Measurements from ENCODE around the gene ZNF710. TPM values are rescaled to one million over a fixed set of nuclear protein-coding genes. Genes with fewer than 3 reads are reported as not detected.
"Not testable (repeated sequence)": the region's sequence is repeated elsewhere in the genome, so short reads cannot be mapped to it uniquely, and the experiment has no call there.

Gene ZNF710
- 10 to 100 TPM; 21.1 to 62.1 TPM for polyA plus RNA-seq

- 0 to 2% methylated on average over 13 to 40 of the region's 42 CpGs for WGBS, 2 donors
- peaks cover 2 to 18% of the 10 kb centered on the region in 2 donors for H3K4me1 ChIP-seq (ENCODE audit: control insufficient read depth in 2 of 2, insufficient read depth in 2 of 2, low read length in 1 of 2)
Observed at GRCh38 chr15:90001062-90001682, at the start of gene ZNF710. Gene ZNF710, plus strand, starts transcription at chr15:90001324. Its CDS starts 65,814 bp downstream, at chr15:90067138.

DNA sequence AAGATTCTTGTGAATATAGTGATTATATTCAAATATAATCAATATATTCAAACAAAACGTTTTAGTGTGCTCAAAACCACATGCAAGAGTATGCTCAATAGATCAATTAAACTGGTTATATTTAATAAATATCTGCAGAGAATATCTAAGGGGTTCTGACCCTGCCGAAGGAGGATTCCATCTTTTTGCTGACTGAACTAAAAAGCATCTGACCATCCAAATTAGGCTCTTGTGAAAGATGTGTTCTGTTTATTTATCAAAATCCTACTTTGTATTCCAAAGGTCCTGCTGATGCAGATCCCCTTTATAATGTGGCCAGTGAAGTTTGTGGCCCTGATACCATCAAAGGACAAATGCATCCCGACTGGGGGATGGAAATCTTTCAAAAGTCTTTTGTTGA, 46.6 kb upstream of the ZNF710 start:
- H3K4me1 ChIP-seq (ENCODE audit: control insufficient read depth in 2 of 2, insufficient read depth in 2 of 2, low read length in 1 of 2) = peaks cover 0 to 12% of the 10 kb centered on the region in 2 donors
- H3K27me3 ChIP-seq (ENCODE audit: control insufficient read depth in 1 of 2, insufficient read depth in 2 of 2, low read length in 2 of 2) = no peaks in the 10 kb centered on the region
- WGBS, 2 donors = 57 to 60% methylated on average over 3 of the region's 3 CpGs
- no peak overlapping the region for H3K27ac ChIP-seq (ENCODE audit: low read depth in 2 of 2, low read length in 1 of 2)
- H3K36me3 ChIP-seq (ENCODE audit: control insufficient read depth in 2 of 2, insufficient read depth in 2 of 2, low read length in 1 of 2) = no peaks in the 10 kb centered on the region
- H3K4me3 ChIP-seq (ENCODE audit: low read depth in 1 of 2, low read length in 2 of 2) = no peak overlapping the region
- peaks cover 0 to 2% of the 10 kb centered on the region in 2 donors for H3K9me3 ChIP-seq (ENCODE audit: control insufficient read depth in 2 of 2, insufficient read depth in 1 of 2, low read depth in 1 of 2, low read length in 1 of 2)

More at GRCh38 chr15:90001062-90001682, at the start of gene ZNF710:
- Histone ChIP-seq H3K27ac (ENCODE audit: low read depth in 2 of 2, low read length in 1 of 2) (peak within 1 kb of the TSS; percentile 94), H3K27me3 (ENCODE audit: control insufficient read depth in 1 of 2, insufficient read depth in 2 of 2, low read length in 2 of 2) (no peaks in the 10 kb centered on the region), H3K4me3 (ENCODE audit: low read depth in 1 of 2, low read length in 2 of 2) (peak within 1 kb of the TSS; percentile 73 to 96), H3K36me3 (ENCODE audit: control insufficient read depth in 2 of 2, insufficient read depth in 2 of 2, low read length in 1 of 2) (peaks cover 0 to 2% of the 10 kb centered on the region in 2 donors), H3K9me3 (ENCODE audit: control insufficient read depth in 2 of 2, insufficient read depth in 1 of 2, low read depth in 1 of 2, low read length in 1 of 2) (no peaks in the 10 kb centered on the region)

- peaks cover 0 to 12% of the 10 kb centered on the region in 2 donors for H3K4me1 ChIP-seq (ENCODE audit: control insufficient read depth in 2 of 2, insufficient read depth in 2 of 2, low read length in 1 of 2)
- H3K4me3 ChIP-seq (ENCODE audit: low read depth in 1 of 2, low read length in 2 of 2); H3K27me3 ChIP-seq (ENCODE audit: control insufficient read depth in 1 of 2, insufficient read depth in 2 of 2, low read length in 2 of 2); H3K9me3 ChIP-seq (ENCODE audit: control insufficient read depth in 2 of 2, insufficient read depth in 1 of 2, low read depth in 1 of 2, low read length in 1 of 2); H3K27ac ChIP-seq (ENCODE audit: low read depth in 2 of 2, low read length in 1 of 2); H3K36me3 ChIP-seq (ENCODE audit: control insufficient read depth in 2 of 2, insufficient read depth in 2 of 2, low read length in 1 of 2): not testable (repeated sequence)
- WGBS, 2 donors = 91 to 97% methylated on average over 13 of the region's 13 CpGs
Observed at GRCh38 chr15:89955449-89955998, 45.6 kb upstream of the ZNF710 start.

DNA sequence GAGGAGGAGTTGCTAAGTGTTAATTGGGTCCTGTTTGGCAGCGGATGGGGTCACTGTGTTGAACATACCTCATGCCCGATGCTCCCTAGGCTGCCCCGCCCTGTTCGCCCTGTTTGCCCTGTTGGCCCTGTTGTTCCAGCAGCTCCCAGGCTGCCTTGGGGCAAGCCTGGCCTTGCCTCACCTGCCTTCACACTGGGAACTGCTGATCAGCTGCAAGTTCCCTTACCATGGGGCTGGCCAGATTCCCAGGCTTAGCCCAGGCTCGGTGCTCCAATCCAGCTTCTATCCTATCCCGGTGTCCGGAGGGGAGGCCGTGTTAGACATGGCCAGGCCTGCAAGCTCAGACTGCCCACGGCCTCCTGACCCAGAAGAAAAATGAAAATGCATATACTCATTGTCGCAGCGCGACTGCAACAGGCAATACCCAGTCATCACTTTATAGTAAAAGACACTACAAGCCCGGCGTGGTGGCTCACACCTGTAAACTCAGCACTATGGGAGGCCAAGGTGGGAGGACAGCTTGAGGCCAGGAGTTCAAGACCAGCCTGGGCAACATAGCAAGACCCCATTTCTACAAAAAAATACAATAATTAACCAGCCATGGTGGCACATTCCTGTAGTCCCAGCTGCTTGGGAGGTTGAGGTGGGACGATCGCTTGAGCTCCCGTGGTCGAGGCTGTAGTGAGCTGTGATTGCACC, 42.9 kb upstream of the ZNF710 start:
- no peak overlapping the region for H3K4me3 ChIP-seq (ENCODE audit: low read depth in 1 of 2, low read length in 2 of 2)
- H3K27ac ChIP-seq (ENCODE audit: low read depth in 2 of 2, low read length in 1 of 2) = peak overlapping the region; percentile 67 to 83
- 60 to 73% methylated on average over 18 of the region's 18 CpGs for WGBS, 2 donors
- H3K4me1 ChIP-seq (ENCODE audit: control insufficient read depth in 2 of 2, insufficient read depth in 2 of 2, low read length in 1 of 2) = peaks cover 0 to 12% of the 10 kb centered on the region in 2 donors
- H3K9me3 ChIP-seq (ENCODE audit: control insufficient read depth in 2 of 2, insufficient read depth in 1 of 2, low read depth in 1 of 2, low read length in 1 of 2) = peaks cover 0 to 2% of the 10 kb centered on the region in 2 donors
- H3K27me3 ChIP-seq (ENCODE audit: control insufficient read depth in 1 of 2, insufficient read depth in 2 of 2, low read length in 2 of 2) = no peaks in the 10 kb centered on the region
- no peaks in the 10 kb centered on the region for H3K36me3 ChIP-seq (ENCODE audit: control insufficient read depth in 2 of 2, insufficient read depth in 2 of 2, low read length in 1 of 2)

GRCh38 chr15:89963301-89964231, 37.6 kb upstream of the ZNF710 start:
- Histone ChIP-seq H3K36me3 (ENCODE audit: control insufficient read depth in 2 of 2, insufficient read depth in 2 of 2, low read length in 1 of 2) (no peaks in the 10 kb centered on the region), H3K4me1 (ENCODE audit: control insufficient read depth in 2 of 2, insufficient read depth in 2 of 2, low read length in 1 of 2) (peaks cover 0 to 8% of the 10 kb centered on the region in 2 donors), H3K9me3 (ENCODE audit: control insufficient read depth in 2 of 2, insufficient read depth in 1 of 2, low read depth in 1 of 2, low read length in 1 of 2) (no peaks in the 10 kb centered on the region), H3K27ac (ENCODE audit: low read depth in 2 of 2, low read length in 1 of 2) (no peak overlapping the region), H3K27me3 (ENCODE audit: control insufficient read depth in 1 of 2, insufficient read depth in 2 of 2, low read length in 2 of 2) (no peaks in the 10 kb centered on the region), H3K4me3 (ENCODE audit: low read depth in 1 of 2, low read length in 2 of 2) (no peak overlapping the region)
- 92 to 96% methylated on average over 11 of the region's 11 CpGs for WGBS, 2 donors

DNA sequence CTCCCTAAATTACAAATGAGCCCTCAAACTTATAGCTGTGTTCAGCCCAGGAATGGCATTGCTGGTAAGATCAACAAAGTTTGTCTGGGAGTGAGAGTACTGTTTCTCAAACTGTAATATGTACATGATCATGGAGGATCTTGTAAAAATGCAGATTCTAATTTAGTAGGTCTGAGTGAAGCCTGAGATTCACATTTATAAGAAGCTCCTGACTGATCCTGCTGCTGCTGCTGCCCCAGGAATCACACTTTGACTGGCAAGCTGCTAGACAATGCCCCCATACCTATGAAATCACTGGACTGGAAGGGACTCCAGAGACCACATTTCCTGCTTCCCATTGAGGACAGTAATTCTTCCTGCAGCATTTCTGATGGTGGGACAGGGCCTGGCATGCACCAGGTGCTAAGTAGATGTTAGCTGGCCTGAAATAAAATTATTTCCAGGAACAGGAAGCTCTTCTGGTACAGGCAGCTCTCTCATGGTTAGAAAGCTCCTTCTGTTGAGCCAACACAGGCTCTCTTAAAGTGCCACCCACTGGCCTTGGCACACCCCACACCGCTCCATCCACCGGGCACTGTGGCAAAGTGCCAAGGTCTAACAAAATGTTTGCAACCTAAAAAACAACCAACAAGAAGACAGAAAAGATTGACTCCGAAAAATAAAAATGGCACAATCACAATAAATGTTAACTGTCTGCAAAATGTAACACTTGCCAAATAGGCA, 36.7 kb upstream of the ZNF710 start:
- Histone ChIP-seq H3K4me1 (ENCODE audit: control insufficient read depth in 2 of 2, insufficient read depth in 2 of 2, low read length in 1 of 2) (peaks cover 0 to 4% of the 10 kb centered on the region in 2 donors), H3K36me3 (ENCODE audit: control insufficient read depth in 2 of 2, insufficient read depth in 2 of 2, low read length in 1 of 2) (no peaks in the 10 kb centered on the region), H3K27me3 (ENCODE audit: control insufficient read depth in 1 of 2, insufficient read depth in 2 of 2, low read length in 2 of 2) (no peaks in the 10 kb centered on the region), H3K27ac (ENCODE audit: low read depth in 2 of 2, low read length in 1 of 2) (peak overlapping the region in 1 of 2 donors; percentile 35), H3K9me3 (ENCODE audit: control insufficient read depth in 2 of 2, insufficient read depth in 1 of 2, low read depth in 1 of 2, low read length in 1 of 2) (no peaks in the 10 kb centered on the region), H3K4me3 (ENCODE audit: low read depth in 1 of 2, low read length in 2 of 2) (no peak overlapping the region)
- 42 to 55% methylated on average over 3 of the region's 3 CpGs for WGBS, 2 donors

DNA sequence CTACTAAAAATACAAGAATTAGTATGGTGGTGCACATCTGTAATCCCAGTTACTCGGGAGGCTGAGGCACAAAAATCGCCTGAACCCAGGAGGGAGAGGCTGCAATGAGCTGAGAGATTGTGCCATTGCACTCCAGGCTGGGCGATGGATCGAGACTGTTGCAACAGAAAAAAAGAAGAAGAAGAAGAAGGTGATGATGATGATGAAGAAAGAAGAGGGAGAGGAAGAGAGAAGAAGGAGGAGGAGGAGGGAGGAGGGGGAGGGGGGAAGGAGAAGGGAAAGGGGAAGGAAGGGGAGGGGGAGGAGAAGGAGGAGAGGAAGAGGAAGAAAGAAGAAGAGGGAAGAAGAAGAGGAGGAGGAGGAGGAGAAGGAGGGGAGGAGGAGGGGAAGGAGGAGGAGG, 33.2 kb upstream of the ZNF710 start:
- H3K9me3 ChIP-seq (ENCODE audit: control insufficient read depth in 2 of 2, insufficient read depth in 1 of 2, low read depth in 1 of 2, low read length in 1 of 2) = no peaks in the 10 kb centered on the region
- no peak overlapping the region for H3K4me3 ChIP-seq (ENCODE audit: low read depth in 1 of 2, low read length in 2 of 2)
- H3K27ac ChIP-seq (ENCODE audit: low read depth in 2 of 2, low read length in 1 of 2) = no peak overlapping the region
- H3K36me3 ChIP-seq (ENCODE audit: control insufficient read depth in 2 of 2, insufficient read depth in 2 of 2, low read length in 1 of 2) = no peaks in the 10 kb centered on the region
- peaks cover 0 to 3% of the 10 kb centered on the region in 2 donors for H3K4me1 ChIP-seq (ENCODE audit: control insufficient read depth in 2 of 2, insufficient read depth in 2 of 2, low read length in 1 of 2)
- WGBS, 2 donors = 90 to 94% methylated on average over 4 of the region's 4 CpGs
- no peaks in the 10 kb centered on the region for H3K27me3 ChIP-seq (ENCODE audit: control insufficient read depth in 1 of 2, insufficient read depth in 2 of 2, low read length in 2 of 2)

DNA sequence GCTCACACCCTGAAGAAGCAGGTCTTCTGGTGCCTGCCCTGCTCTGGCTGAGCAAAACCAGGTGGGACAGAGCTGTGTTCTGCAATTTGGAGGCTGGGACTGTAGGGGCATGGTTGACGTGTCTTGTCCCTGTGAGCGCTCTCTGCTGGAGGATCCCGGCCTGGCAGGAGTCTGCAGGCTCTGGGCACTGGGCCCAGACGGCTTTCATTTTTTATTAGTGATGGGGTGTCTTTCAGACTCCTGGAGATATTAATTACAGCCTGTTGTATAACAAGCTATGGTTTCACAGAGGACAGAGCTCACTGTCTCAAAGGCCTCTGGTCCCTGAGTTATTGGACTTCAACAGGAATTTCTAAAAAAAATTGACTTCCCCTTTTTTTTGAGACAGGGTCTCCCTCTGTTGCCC, 29.5 kb upstream of the ZNF710 start:
- no peaks in the 10 kb centered on the region for H3K9me3 ChIP-seq (ENCODE audit: control insufficient read depth in 2 of 2, insufficient read depth in 1 of 2, low read depth in 1 of 2, low read length in 1 of 2)
- H3K27me3 ChIP-seq (ENCODE audit: control insufficient read depth in 1 of 2, insufficient read depth in 2 of 2, low read length in 2 of 2) = no peaks in the 10 kb centered on the region
- no peaks in the 10 kb centered on the region for H3K4me1 ChIP-seq (ENCODE audit: control insufficient read depth in 2 of 2, insufficient read depth in 2 of 2, low read length in 1 of 2)
- H3K4me3 ChIP-seq (ENCODE audit: low read depth in 1 of 2, low read length in 2 of 2) = no peak overlapping the region
- no peaks in the 10 kb centered on the region for H3K36me3 ChIP-seq (ENCODE audit: control insufficient read depth in 2 of 2, insufficient read depth in 2 of 2, low read length in 1 of 2)
- H3K27ac ChIP-seq (ENCODE audit: low read depth in 2 of 2, low read length in 1 of 2) = no peak overlapping the region
- 26 to 40% methylated on average over 4 of the region's 4 CpGs for WGBS, 2 donors

GRCh38 chr15:89972085-89972484, 29.0 kb upstream of the ZNF710 start:
- Histone ChIP-seq H3K36me3 (ENCODE audit: control insufficient read depth in 2 of 2, insufficient read depth in 2 of 2, low read length in 1 of 2) (no peaks in the 10 kb centered on the region), H3K4me3 (ENCODE audit: low read depth in 1 of 2, low read length in 2 of 2) (no peak overlapping the region), H3K27ac (ENCODE audit: low read depth in 2 of 2, low read length in 1 of 2) (no peak overlapping the region), H3K4me1 (ENCODE audit: control insufficient read depth in 2 of 2, insufficient read depth in 2 of 2, low read length in 1 of 2) (no peaks in the 10 kb centered on the region), H3K9me3 (ENCODE audit: control insufficient read depth in 2 of 2, insufficient read depth in 1 of 2, low read depth in 1 of 2, low read length in 1 of 2) (no peaks in the 10 kb centered on the region), H3K27me3 (ENCODE audit: control insufficient read depth in 1 of 2, insufficient read depth in 2 of 2, low read length in 2 of 2) (no peaks in the 10 kb centered on the region)
- WGBS, 2 donors = 83 to 85% methylated on average over 5 of the region's 5 CpGs

All from esophagus (tissue), 2 donors.